HepG2 (cell line): Measurements from ENCODE around the gene PTAFR.

Source experiments
- CREB1 ChIP-seq, 2 experiments: fragments of 450-650 bp in 1 of 2; IDR thresholded peaks; 2 replicates each; pipeline ENCODE4 v1.6.1; 2016 to 2017; ENCODE audit warnings: control low read depth in 1 of 2, mild to moderate bottlenecking in 1 of 2, missing compliant biosample characterization in 1 of 2, missing genetic modification characterization in 1 of 2
- E2F1 ChIP-seq: sonication (generic); formaldehyde crosslinking; IDR thresholded peaks from 2 replicates; pipeline ENCODE4 v1.5.0; 2020; ENCODE audit warnings: missing genetic modification reagents
- EHMT2 ChIP-seq: fragments of 200-600 bp; sonication (generic); IDR thresholded peaks from 2 replicates; pipeline ENCODE4 v1.7.0; 2017; ENCODE audit warnings: antibody characterized with exemption, low read depth, low read length, borderline replicate concordance
- EP300 ChIP-seq, 3 experiments: sonication (generic) in 1 of 3; formaldehyde crosslinking in 1 of 3; IDR thresholded peaks; 2 replicates each; pipeline versions ENCODE4 v1.5.1 to v1.6.1; 2011 to 2020; ENCODE audit warnings: low read depth in 2 of 3, low read length in 2 of 3, borderline replicate concordance in 1 of 3, improper control_type of control experiment in 1 of 3, mild to moderate bottlenecking in 1 of 3, missing genetic modification reagents in 1 of 3, moderate library complexity in 1 of 3
- IRX3 ChIP-seq: sonication (generic); formaldehyde crosslinking; IDR thresholded peaks from 2 replicates; pipeline ENCODE4 v1.8.1; 2023; ENCODE audit warnings: mild to moderate bottlenecking, low read depth, missing genetic modification reagents, borderline replicate concordance
- PITX1 ChIP-seq: sonication (generic); formaldehyde crosslinking; IDR thresholded peaks from 2 replicates; pipeline ENCODE4 v1.5.1; 2020; ENCODE audit warnings: mild to moderate bottlenecking, missing genetic modification reagents
- RXRA ChIP-seq: sonication (generic); formaldehyde crosslinking; IDR thresholded peaks from 2 replicates; pipeline ENCODE4 v1.5.1; 2020; ENCODE audit warnings: missing genetic modification reagents
- SMC3 ChIP-seq: IDR thresholded peaks from 2 replicates; pipeline ENCODE4 v1.6.1; 2011; ENCODE audit warnings: low read length, improper control_type of control experiment
- THAP7 ChIP-seq: sonication (generic); formaldehyde crosslinking; IDR thresholded peaks from 2 replicates; pipeline ENCODE4 v1.8.1; 2023; ENCODE audit warnings: mild to moderate bottlenecking, missing genetic modification reagents
- ZBTB33 ChIP-seq: sonication (generic); formaldehyde crosslinking; IDR thresholded peaks from 2 replicates; pipeline ENCODE4 v1.4.0; 2020; ENCODE audit warnings: missing genetic modification reagents
- ZNF251 ChIP-seq: sonication (generic); formaldehyde crosslinking; IDR thresholded peaks from 2 replicates; pipeline ENCODE4 v1.9.0; 2021; ENCODE audit warnings: mild to moderate bottlenecking, missing genetic modification reagents

GRCh38 chr1:28143496-28144202 is 32.8 kb downstream of the PTAFR start:
- TF ChIP-seq E2F1 (CRISPR knock-in tag) (no peak), EP300 (IDR thresholded peaks at IDR 0.05; ENCODE audit: low read depth in 2 of 2, low read length in 2 of 2) (no peak), EP300 (CRISPR knock-in tag; IDR thresholded peaks at IDR 0.05; ENCODE audit: borderline replicate concordance) (no peak), CREB1 (IDR thresholded peaks at IDR 0.05) (no peak), CREB1 (CRISPR knock-in tag; IDR thresholded peaks at IDR 0.05) (no peak), ZNF251 (CRISPR knock-in tag) (no peak), THAP7 (no peak), IRX3 (no peak), EHMT2 (no peak), ZBTB33 (no peak), SMC3 (no peak), RXRA (CRISPR knock-in tag) (no peak), PITX1 (CRISPR knock-in tag) (no peak)
